Putamen (tissue), 1 donor: Measurements from ENCODE around the gene DNMT3B.
"Not testable (repeated sequence)": the region's sequence is repeated elsewhere in the genome, so short reads cannot be mapped to it uniquely, and the experiment has no call there.

Experiments used
- DNase-seq: peaks from one replicate; pipeline ENCODE4 v3.0.0-alpha.2; 2016; ENCODE audit warnings: low spot score

The DNMT3B gene

DNA sequence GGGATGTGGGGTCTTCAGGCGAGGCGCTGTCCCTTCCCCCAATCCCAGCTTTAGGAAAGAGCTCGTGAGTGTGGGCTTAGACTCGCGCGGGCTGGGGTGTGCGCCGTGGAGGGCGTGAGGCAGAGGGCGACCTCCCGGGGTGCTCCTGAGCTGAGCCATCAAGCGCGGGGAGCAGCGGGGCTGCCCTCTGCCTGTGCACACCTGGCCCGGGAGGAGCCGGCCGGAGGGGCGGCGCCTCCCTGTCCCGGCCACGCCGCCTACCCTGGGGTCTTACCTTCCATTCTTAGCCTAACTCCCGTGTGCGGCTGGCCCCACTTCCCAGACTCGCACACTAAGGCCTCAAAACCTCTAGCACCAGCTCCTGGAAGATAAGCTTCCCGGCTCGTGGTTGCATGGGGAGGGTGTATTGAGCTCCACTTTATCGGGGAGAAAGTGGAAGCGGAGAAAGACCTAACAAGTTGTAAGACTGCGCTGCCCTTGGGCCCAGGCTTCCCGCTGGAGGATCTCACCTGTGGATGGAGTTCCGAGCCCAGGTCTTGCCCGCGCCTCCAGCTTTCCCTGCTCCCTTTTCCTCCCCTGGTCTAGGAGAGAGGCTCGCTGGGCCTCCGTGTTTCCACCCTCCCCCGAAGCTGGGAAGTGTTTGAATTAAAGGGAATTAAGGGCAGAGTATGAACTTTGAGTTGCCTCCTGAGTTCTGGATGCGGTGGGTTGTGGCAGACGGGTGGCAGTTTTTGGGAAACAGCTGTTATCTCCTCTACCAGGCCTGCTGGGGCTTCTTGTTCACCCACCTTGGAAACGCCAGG is 1.2 kb downstream of the DNMT3B start:
- DNase-seq, result no peak

- no peak for DNase-seq
Observed at GRCh38 chr20:32764005-32764960, 2.1 kb downstream of the DNMT3B start.

GRCh38 chr20:32765230-32765875 is 3.2 kb downstream of the DNMT3B start:
- DNase-seq, result not testable (repeated sequence)

DNA sequence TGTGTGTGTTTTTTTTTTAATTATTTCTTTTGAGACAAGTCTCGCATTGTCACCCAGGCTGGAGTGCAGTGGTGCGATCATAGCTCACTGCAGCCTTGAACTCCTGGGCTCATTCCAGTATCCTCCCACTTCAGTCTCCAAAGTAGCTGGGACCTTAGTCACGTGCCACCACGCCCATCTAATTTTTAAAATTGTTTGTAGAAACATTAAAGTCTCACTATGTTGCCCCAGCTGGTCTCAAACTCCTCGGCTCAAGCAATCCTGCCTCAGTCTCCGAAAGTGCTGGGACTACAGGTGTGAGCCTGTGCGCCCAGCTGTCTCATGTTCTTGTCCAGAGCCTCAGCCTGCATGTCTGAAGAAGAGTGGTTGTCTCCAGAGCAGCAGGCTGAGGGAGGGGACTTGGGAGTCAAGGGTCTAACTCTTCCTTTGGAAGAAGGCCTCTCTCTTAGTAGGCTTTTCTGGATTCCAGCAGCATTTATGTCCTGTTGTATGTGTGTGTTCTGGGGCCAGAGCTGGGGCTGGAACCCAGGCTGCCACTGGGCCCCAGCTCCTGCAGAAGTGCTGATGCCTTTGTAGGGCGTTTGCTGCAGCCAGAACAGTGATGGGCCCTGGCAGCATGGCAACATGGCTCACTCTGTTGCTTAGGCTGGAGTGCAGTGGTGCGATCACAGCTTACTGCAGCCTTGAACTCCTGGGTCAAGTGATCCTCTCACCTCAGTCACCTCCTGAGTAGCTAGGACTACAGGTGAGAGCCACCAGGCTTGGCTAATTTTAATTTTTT is 5.4 kb downstream of the DNMT3B start:
- DNase-seq, result no peak

DNA sequence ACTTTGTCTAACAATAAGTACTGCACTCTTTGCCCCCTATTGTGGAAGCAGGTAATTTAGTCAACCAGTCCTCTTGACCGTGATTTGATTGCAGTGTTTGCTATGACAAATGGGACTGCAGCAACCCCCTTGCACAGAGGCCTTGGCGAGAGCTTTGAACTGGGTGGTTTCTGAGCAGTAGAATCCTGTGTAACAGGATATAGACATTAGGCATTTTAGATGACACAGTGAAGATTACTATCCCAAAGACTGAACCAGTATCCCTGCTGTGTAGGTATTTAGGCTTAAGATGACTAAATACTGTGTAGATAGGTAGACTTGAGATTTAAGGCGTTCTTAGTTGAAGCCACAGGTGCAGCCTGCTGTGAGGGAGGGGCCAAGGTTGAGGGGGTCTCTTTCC is 9.9 kb downstream of the DNMT3B start:
- DNase-seq, result no peak

DNA sequence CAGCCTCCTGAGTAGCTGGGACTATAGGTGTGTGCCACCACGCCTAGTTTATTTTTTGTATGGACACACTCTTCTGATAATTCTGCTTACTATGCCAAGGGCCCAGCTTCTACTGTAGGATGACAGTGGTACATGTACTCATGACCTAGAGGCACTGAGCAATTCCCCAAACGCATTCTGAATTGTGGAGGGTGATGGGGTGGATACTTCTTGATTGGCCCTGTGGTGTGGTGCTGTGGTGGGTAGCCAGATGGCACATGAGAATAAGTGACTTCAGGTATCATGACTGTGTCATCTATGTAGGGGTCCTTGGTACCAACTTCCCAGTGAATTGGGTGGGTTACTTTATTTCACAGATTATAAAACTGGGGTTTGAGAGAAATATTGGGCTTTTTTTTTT is 11.0 kb downstream of the DNMT3B start:
- no peak for DNase-seq

GRCh38 chr20:32773855-32774254 is 11.7 kb downstream of the DNMT3B start:
- no peak for DNase-seq

GRCh38 chr20:32775336-32775991 is 13.3 kb downstream of the DNMT3B start:
- DNase-seq, result no peak

DNA sequence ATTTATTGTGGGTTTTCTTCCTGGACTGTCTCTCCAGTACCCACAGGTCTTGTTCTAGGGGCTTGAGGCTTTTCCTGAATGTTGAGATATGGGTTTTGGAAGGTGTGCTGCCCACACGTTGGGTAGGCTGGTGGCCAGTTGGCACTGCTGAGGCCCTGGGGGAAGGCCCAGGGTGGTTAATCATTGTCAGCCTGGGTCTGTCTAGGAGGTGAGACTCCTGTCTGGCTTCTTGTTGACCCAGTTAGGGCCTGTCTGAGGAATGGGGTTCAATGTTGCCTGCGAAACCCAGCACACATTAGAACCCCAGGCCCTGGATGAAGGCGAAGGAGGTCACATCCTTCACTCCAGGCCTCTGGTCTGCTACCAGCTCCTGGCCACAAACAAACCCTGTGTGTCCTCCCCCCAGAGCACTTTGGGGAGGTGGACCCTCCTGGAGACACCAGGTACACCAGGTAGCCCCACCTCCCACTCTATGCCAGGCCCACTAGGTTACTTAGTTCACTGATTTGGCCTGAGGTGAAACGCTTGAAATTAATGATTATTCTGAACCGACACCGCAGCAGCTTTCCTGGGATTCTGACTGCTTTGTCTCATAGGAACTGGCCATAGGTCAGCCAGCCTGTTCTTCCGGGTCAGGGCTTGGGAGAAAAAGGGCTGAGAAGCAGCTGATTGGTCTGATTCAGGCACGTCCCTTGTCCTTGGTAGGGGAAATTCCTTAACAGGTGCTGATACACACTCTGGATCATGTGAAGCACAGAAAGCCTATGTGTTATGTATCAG is 15.2 kb downstream of the DNMT3B start:
- DNase-seq, result no peak

GRCh38 chr20:32779500-32780211 is 17.5 kb downstream of the DNMT3B start:
- DNase-seq, result no peak

GRCh38 chr20:32780278-32780677 is 18.1 kb downstream of the DNMT3B start:
- no peak for DNase-seq

DNA sequence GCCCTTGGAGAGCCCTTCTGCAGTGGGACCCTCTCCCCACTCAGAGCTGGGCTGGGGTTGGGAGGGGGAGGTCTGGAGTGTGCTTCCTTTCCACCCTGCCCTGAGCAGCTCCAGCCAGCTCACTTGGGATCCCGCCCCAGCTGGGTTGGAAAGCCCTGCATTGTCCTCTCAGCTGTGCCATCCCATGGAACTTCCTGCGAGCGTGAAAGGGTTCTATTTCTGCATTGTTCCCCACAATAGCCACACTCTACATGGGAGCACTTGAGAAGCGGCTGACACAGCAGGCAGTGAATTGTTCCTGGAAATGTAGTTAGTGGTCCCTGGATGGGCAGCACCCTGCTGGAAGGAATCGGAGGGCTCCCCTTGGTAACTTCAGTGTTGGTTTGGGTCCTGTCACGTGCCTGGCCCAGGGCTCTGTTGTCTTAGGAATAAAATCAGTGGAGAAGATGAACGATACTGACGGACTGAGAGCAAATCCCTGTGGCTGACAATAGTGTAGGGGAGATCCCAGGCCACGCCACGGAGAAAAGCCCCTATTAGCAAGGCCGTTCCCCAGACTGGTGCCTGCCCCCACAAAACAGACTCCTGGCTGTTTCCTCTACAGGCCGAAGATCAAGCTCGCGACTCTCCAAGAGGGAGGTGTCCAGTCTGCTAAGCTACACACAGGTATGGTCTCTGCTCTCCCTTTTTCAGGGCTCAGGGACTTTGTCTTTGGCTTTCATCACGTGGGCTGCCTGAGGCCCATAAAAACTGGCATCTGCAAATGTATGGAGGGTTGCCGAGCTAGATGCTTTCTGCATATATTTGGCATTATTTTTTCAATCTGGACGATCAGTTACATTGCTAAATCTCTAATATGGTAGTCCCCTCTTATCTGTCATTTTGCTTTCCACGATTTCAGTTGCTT is 18.8 kb downstream of the DNMT3B start:
- DNase-seq, result peak; percentile 67

DNA sequence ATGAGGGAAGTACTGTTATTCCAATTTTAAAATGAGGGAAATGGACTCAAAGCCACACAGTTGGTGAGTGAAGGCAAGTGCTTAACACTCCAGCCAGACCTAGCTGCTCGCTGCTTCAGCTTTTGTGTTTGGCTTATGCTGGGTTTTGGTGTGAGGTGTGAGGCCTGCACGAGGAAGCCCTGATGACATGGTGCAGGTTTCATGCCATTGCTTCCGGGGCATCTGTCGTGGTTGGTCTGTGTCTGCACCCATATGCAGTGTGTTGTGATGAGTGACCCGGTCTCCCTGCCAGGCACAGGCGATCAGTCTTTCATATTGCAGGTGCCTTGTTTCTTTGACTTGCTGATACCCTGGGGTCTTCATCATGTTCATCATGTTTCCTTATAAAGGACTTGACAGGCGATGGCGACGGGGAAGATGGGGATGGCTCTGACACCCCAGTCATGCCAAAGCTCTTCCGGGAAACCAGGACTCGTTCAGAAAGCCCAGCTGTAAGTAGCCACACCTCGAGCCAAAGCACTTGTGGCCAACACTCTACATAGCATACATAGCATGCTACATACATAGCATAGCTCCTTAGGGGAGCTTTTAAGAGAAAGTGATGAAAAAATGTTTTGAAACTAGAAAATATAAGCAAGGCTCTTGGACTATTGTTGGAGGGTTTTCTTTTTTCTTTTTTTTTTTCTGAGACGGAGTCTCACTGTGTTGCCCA is 22.3 kb downstream of the DNMT3B start:
- DNase-seq, result no peak

DNA sequence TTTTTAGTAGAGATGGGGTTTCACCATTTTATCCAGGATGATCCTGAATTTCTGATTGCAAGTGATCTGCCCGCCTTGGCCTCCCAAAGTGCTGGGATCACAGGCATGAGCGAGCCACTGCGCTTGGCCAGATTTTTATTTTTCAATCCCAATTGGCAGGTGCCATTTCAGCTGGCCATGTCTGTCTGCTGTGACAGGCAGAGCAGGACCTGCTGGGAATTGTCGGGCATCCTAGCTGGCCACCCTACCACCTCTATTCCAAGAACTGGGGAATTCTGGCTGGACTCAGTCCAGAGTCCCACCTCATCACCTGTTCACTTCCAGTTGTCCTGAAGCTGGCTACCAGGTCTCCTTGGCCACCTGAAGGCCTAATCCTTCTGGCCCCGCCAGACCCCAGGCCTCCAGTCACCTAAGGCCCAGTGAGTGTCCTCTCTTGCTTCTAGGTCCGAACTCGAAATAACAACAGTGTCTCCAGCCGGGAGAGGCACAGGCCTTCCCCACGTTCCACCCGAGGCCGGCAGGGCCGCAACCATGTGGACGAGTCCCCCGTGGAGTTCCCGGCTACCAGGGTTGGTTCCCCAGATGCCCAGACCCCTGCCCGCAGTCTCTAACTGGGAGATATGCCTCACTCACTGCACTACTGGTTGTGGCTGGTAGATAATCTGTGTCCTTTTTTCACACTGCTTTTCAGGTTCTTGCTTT is 24.0 kb downstream of the DNMT3B start:
- no peak for DNase-seq

DNA sequence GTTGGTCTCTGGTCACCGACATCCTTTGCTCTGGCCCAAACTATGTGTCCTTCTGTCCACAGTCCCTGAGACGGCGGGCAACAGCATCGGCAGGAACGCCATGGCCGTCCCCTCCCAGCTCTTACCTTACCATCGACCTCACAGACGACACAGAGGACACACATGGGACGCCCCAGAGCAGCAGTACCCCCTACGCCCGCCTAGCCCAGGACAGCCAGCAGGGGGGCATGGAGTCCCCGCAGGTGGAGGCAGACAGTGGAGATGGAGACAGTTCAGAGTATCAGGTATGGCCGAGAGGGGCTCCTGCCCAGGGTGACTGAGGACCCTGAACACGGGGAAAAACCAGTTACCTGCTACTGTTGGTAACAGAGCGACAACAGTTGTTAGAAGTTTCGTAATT is 25.0 kb downstream of the DNMT3B start:
- no peak for DNase-seq

DNA sequence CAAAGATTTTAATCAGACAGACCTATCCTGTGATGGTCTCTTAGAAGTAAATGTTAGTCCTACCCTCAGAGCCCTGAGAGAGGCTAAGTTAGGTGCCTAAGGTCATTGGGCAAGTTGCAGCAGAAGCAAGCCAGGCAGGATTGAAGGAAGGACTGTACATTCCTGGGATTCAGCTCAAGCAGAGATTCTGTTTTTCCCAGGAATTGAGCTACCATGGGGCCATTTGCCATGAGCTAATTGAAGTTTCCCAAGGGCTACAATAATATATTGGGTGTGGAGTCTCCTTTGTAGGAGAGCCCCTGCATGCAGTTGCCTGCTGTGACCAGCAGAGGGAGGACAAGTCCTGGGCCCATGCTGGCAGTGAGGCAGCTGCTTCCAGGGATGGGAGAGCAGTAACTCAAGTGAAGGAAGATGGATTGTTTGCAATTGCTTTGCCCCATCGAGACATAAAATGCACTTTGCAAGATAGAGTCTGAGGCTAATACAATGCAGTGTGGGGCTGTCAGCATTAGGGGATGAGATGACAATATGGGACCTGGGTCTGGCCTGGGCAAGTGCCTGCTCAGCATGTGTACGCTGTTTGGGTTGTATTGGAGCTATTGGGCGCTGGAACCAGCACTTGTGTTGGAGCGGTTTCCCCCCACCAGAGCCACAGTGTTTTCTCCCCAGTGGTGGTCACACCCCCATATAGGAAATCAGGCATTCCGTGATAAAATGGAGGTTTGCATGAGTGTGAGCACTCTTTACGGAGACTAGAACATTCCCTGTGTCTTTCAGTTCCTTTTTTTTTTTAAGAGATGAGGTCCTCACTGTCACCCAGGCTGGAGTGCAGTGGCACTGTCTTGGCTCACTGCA is 27.9 kb downstream of the DNMT3B start:
- DNase-seq, result peak; percentile 72

DNA sequence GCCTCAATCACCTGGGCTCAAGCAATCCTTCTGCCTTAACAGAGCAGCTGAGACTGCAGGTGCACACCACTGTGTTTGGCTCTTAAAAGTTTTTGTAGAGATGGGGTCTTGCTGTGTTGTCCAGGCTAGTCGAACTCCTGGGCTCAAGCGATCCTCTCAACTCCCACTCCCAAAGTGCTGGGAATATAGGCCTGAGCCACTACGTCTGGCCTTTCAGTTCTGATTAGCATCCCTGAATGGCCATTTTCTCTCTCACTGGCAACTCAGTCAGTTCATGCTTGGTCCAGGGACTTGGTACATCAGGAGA is 28.5 kb downstream of the DNMT3B start:
- no peak for DNase-seq
